ENCODE data around the gene GBP3. TPM values are rescaled to one million over a fixed set of nuclear protein-coding genes. Genes with fewer than 3 reads are reported as not detected.
"Not testable (repeated sequence)": the region's sequence is repeated elsewhere in the genome, so short reads cannot be mapped to it uniquely, and the experiment has no call there.

Gene GBP3
- total RNA-seq, 1 donor = 41.0 TPM

GRCh38 chr1:89063094-89063493 lies 40.4 kb upstream of the GBP3 start:
- no peak overlapping the region for H3K4me3 ChIP-seq (ENCODE audit: low read depth, low read length)
- no peak for DNase-seq (ENCODE audit: low read depth)
- TF ChIP-seq, protein P1, sequence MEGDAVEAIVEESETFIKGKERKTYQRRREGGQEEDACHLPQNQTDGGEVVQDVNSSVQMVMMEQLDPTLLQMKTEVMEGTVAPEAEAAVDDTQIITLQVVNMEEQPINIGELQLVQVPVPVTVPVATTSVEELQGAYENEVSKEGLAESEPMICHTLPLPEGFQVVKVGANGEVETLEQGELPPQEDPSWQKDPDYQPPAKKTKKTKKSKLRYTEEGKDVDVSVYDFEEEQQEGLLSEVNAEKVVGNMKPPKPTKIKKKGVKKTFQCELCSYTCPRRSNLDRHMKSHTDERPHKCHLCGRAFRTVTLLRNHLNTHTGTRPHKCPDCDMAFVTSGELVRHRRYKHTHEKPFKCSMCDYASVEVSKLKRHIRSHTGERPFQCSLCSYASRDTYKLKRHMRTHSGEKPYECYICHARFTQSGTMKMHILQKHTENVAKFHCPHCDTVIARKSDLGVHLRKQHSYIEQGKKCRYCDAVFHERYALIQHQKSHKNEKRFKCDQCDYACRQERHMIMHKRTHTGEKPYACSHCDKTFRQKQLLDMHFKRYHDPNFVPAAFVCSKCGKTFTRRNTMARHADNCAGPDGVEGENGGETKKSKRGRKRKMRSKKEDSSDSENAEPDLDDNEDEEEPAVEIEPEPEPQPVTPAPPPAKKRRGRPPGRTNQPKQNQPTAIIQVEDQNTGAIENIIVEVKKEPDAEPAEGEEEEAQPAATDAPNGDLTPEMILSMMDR (IDR thresholded peaks at IDR 0.05; ENCODE audit: insufficient read depth, low read depth, low read length) = no peak

- TF ChIP-seq, protein P1 (IDR thresholded peaks at IDR 0.05; ENCODE audit: insufficient read depth, low read depth, low read length) = no peak
- DNase-seq (ENCODE audit: low read depth) = no peak
- no peak overlapping the region for H3K4me3 ChIP-seq (ENCODE audit: low read depth, low read length)
Measured at GRCh38 chr1:89060091-89060490, 37.4 kb upstream of the GBP3 start.

DNA sequence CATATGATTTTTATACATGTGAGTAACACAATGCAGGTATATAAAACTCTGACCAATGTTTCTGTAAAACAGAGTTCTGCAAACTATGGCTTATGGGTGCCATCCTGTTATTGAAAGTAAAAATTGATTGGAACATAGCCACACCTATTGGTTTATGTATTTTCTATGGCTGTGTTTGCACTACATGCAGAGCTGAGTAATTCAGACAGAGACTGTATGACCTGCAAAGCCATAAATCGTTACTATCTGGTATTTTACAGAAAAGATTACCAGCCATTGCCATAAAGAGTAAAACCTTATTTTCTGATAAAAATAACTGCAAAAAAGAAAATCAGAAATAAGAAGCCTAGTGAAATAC lies 29.3 kb upstream of the GBP3 start:
- TF ChIP-seq, protein P1 (IDR thresholded peaks at IDR 0.05; ENCODE audit: insufficient read depth, low read depth, low read length) = no peak
- no peak for DNase-seq (ENCODE audit: low read depth)
- H3K4me3 ChIP-seq (ENCODE audit: low read depth, low read length) = no peak overlapping the region

DNA sequence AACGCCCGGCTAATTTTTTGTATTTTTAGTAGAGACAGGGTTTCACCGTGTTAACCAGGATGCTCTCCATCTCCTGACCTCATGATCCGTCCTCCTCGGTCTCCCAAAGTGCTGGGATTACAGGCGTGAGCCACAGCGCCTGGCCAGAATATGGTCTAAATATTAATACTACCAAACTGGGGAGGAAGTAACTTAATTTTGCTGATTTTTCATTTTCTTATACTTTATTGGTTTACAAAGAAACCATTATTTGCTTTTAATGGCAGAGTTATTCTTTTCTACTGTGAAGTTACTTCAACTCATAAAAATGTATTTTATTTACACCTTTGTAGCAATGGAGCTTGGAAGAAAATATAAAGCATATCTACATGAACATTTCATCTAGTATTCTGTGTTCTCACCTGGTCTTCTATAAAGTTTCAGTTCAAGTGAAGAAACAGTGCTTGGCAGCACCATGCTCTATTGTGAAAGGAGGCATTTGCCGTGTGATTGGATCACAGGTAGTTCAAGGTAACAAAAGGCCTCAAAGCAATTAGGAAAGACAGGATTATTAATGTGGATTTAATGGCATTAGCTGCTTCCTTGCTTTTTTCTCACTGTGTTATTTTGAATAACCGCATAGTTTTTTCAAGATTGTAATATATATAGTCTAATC lies 28.8 kb upstream of the GBP3 start:
- no peak for DNase-seq (ENCODE audit: low read depth)
- no peak overlapping the region for H3K4me3 ChIP-seq (ENCODE audit: low read depth, low read length)
- TF ChIP-seq, protein P1 (IDR thresholded peaks at IDR 0.05; ENCODE audit: insufficient read depth, low read depth, low read length) = no peak

DNA sequence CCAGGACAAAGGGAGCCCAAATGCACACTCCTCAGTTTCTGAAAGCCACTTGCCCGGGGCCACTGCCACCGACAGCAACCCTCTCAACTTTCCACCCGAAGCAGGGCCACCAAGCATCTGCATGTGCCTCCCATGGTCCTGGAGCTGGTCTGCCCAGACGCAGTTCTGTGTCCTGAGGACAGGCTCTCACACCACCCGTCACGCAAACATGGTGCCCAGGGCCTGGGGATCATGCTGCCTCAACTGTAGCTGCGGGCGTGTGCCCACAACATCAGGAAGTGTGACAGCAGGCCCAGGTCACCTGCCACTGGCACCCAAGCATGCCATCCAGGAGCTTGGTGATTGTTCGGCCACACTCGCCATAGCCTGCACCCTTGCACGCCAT lies 28.0 kb upstream of the GBP3 start:
- H3K4me3 ChIP-seq (ENCODE audit: low read depth, low read length) = no peak overlapping the region
- no peak for DNase-seq (ENCODE audit: low read depth)
- TF ChIP-seq, protein P1 (IDR thresholded peaks at IDR 0.05; ENCODE audit: insufficient read depth, low read depth, low read length) = no peak

DNA sequence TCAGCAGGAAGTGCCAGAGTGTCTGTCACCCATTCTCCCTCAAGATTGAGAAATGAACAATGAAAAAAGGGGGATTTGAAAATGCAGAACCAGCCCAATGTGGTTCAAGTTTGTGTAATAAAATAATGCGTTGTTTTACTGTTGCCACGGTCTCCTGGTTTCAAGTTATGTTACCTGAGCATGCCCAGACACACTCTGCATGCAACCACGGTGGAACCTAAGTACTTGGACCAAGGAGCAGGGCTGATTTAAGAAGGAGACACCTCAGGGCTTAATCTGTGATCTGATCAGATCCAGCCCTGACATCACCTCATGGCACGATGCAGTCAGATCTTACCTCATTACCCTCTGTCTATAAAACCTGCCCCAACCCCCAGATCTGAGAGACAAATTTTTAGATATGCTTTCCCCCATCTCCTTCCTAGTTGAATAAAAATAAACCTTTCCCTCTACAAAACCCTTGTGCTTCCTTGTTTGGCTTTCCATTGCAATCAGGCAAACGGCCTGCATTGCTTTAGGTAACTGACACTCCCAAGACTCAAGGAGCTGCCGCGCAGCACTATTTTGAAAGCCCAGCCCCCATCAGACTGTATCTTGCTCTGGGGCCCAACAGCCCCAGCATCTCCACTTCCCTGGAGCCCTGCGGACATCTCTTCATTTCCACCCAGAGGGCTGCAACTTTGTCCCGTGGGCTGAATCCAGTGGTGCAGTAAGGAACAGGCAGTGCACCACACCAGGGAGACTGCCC lies 27.4 kb upstream of the GBP3 start:
- H3K4me3 ChIP-seq (ENCODE audit: low read depth, low read length); DNase-seq (ENCODE audit: low read depth): not testable (repeated sequence)

GRCh38 chr1:89049187-89049586 lies 26.5 kb upstream of the GBP3 start:
- H3K4me3 ChIP-seq (ENCODE audit: low read depth, low read length); DNase-seq (ENCODE audit: low read depth): not testable (repeated sequence)

DNA sequence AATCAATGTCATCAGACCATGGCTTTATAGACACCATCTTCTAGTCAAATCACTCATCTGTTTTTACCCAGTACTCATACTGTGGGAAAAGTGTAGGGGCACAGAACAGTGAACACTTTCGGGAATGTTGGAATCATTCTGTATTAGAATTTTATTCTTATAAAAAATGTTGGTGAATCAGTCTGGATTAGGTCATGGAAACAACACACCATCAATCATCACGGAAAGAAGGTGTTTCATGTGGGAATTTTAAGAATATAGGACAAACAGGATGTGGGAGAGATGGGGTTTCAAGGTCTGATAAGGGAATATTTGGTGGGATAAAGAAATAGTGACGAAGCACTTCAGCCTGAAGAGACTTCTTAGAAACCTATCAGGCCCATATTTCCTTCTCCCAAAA lies 25.1 kb upstream of the GBP3 start:
- TF ChIP-seq, protein P1 (IDR thresholded peaks at IDR 0.05; ENCODE audit: insufficient read depth, low read depth, low read length) = no peak
- DNase-seq (ENCODE audit: low read depth) = peak; percentile 27
- H3K4me3 ChIP-seq (ENCODE audit: low read depth, low read length) = no peak overlapping the region

- H3K4me3 ChIP-seq (ENCODE audit: low read depth, low read length) = not testable (repeated sequence)
- peak; percentile 21 for DNase-seq (ENCODE audit: low read depth)
Measured at GRCh38 chr1:89046318-89047183, 23.9 kb upstream of the GBP3 start.

All from fibroblast of villous mesenchyme (primary cell).